Non-pigmented ciliary epithelial cell (primary cell): Measurements from ENCODE around the gene CBX4.

Experiments
- DNase-seq: peaks from one replicate; pipeline ENCODE4 v3.0.0-alpha.2; 2010; ENCODE audit warnings: low read depth

The CBX4 gene

GRCh38 chr17:79829004-79829403 lies 10.2 kb downstream of the CBX4 start:
- no peak for DNase-seq

- no peak for DNase-seq
These were observed 12.2 kb downstream of the CBX4 start for GRCh38 chr17:79826841-79827578.

- DNase-seq, result no peak
These were observed 13.0 kb downstream of the CBX4 start for GRCh38 chr17:79826204-79826680.

GRCh38 chr17:79825580-79825921 lies 13.7 kb downstream of the CBX4 start:
- DNase-seq, result no peak

- no peak for DNase-seq
These were observed 14.2 kb downstream of the CBX4 start for GRCh38 chr17:79824893-79825579.

GRCh38 chr17:79824234-79824633 lies 15.0 kb downstream of the CBX4 start:
- DNase-seq, result no peak

DNA sequence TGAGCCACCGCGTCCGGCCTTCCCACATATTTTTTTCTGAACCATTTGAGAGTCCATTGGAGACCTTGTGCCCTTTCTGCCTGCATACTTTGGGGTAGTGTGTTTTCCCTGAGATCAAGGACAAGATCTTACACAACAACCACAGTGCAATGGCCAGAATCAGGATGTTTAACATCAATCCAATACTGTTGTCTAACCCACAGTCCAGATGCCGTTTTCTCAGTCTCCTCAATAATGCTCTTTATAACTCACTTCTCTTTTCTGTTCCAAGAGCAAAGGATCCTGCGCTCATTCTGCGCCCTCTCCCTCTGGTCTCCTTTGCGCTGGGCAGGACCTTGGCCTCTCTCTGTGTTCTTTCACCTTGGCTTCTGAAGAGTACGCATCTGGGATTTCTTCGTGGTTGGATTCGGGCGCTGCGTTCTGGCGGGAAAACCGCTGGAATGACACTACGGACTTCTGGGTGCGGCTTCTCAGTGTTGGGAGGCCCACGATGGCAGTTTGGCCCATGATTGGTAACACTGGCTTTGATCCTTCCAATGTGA lies 16.6 kb downstream of the CBX4 start:
- no peak for DNase-seq

GRCh38 chr17:79821331-79822095 lies 17.7 kb downstream of the CBX4 start:
- no peak for DNase-seq

DNA sequence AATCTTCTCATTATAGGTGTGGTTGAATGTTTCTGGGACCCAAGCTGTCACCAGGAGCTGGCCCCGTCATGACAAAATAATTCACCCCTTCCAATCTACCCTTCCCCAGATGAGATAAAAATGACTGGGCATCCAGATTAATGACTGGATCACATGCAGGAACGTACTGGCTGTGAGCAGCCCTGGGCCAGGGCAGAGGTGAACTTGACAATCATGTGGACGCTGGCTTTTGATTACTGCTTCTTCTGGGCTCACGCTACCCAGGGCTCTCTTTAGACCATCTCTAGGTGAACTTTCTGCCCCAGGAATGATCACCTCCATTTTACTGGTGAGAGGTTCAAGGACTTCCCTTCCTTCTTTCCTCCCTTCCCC lies 18.3 kb downstream of the CBX4 start:
- no peak for DNase-seq

DNA sequence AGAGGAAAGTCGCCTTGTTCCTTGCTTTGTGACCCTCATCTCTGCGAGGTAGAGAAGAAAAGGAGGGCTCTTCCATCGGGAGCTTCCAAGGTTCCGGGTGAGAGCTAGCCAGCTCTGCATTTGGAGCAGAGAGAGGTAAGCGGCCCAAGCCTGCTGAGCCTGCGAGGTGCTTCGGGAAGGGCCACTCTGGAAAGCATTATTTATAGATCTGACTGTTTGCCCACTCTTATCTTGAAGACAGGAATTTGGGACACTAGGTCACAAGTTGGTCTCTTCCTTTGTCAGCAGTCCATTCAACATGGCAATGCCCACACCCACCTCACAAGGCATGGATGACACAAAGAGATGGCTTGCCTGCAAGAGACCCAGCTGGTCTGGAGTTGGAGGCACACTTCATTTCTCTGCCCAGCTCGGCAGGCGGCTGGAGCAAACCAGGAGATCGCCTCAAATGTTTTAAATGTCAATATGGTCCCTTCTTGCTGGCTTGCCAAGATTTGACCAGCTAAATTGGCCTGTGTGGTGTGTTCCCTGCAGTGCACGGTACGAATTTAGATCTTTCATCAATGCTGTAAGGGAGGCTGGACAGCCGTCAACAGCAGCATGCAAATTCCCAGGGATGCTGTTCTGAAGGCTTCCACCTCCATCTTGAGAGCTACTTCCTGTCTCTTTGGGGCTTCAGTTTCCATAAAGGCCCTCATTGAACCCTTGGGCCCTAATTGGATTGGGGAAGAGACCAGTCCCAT lies 19.5 kb downstream of the CBX4 start:
- DNase-seq, result no peak

DNA sequence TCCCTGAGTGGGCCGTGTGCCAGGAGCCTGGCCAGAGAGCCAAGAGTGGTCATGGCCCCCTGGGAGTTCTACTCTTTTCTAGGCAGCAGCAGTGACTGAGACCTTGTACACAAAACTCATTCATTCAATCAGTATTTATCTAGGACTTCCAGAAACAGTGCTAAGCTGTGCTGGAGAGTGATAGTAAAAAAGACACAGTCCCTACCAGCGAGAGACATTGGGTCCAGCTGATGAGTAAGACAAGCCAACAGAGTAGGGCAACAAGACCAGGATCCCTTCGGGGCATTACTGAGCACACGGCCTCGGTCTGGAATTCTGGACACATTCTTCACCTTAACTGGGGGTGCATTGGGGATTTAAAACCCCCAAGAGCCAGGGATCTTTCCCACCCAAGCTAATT lies 20.2 kb downstream of the CBX4 start:
- DNase-seq, result no peak

GRCh38 chr17:79818026-79818758 lies 21.0 kb downstream of the CBX4 start:
- DNase-seq, result no peak

DNA sequence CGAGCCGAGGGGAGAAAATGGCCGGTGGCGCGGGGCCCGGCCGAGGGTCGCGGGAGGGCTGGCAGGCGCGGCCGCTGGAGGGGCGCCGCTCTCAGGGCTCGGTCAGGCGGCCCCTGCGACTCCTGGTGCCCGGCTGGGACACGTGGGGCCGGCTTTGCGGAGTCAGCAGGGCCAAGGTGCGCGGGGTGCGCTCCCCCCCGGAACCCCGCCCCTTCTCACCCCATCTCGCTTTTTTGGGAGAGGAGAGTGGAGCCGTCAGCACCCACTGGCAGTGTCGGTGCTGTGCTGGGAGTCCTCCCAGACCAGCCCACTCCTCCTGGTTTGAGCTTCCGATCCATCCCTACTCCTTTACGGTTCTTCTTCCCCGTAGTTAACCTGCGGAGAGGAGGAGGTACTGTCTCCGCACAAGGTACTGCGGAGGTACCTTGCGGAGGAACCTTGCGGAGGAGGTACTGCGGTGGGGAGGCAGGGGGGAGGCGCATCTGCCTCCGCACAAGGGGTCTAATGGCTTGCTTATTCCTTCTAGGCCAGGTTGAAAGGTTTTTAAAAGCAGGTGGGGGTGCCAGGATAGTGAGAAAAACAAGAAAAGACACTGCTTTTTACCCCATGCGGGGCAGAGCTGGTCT lies 23.3 kb downstream of the CBX4 start:
- no peak for DNase-seq

GRCh38 chr17:79814974-79815835 lies 24.0 kb downstream of the CBX4 start:
- DNase-seq, result no peak

GRCh38 chr17:79814127-79814973 lies 24.9 kb downstream of the CBX4 start:
- DNase-seq, result no peak

GRCh38 chr17:79813297-79814126 lies 25.7 kb downstream of the CBX4 start:
- no peak for DNase-seq

- DNase-seq, result no peak
These were observed 26.6 kb downstream of the CBX4 start for GRCh38 chr17:79812353-79813258.
